Gastrocnemius medialis (tissue), 4 donors: ENCODE results near the gene IQCK. TPM values are rescaled to one million over a fixed set of nuclear protein-coding genes. Genes with fewer than 3 reads are reported as not detected.

Experiments
- ATAC-seq, 2 donors: fragments of 150-250 bp; one replicate each; pipeline ENCODE4 v1.9.1; 2016
- DNase-seq, 2 donors: peaks; one replicate each; pipeline ENCODE4 v3.0.0-alpha.2; 2019
- H3K27ac ChIP-seq, 4 donors: fragments of 200-600 bp; sonication (generic); 1 replicate in 1 of 4; 2 replicates in 3 of 4; pipeline ENCODE4 v1.5.1; 2016 to 2018; ENCODE audit warnings: mild to moderate bottlenecking in 2 of 4, moderate library complexity in 1 of 4
- H3K27me3 ChIP-seq, 3 donors: fragments of 200-600 bp; sonication (generic) in 2 of 3; 1 replicate in 1 of 3; 2 replicates in 2 of 3; pipeline versions ENCODE4 v1.5.1 to v1.6.0; 2016 to 2019; ENCODE audit warnings: mild to moderate bottlenecking in 1 of 3, moderate library complexity in 1 of 3
- H3K36me3 ChIP-seq, 2 donors: fragments of 200-600 bp; sonication (generic) in 1 of 2; one replicate each; pipeline ENCODE4 v1.5.1; 2017 to 2018
- H3K4me1 ChIP-seq, 2 donors: fragments of 200-600 bp; sonication (generic) in 1 of 2; one replicate each; pipeline ENCODE4 v1.5.1; 2016 to 2017; ENCODE audit warnings: mild to moderate bottlenecking in 2 of 2
- H3K4me3 ChIP-seq, 4 donors: fragments of 200-600 bp; sonication (generic) in 3 of 4; 1 replicate in 1 of 4; 2 replicates in 3 of 4; pipeline ENCODE4 v1.5.1; 2016 to 2019; ENCODE audit warnings: mild to moderate bottlenecking in 2 of 4
- H3K9me3 ChIP-seq, 3 donors: fragments of 200-600 bp; sonication (generic) in 2 of 3; 1 replicate in 1 of 3; 2 replicates in 2 of 3; pipeline ENCODE4 v1.5.1; 2016 to 2019
- CTCF ChIP-seq, 5 experiments: fragments of 450-650 bp in 3 of 5; fragments of 200-600 bp in 2 of 5; sonication (generic) in 2 of 5; IDR thresholded peaks in 4 of 5; conservative IDR thresholded peaks in 1 of 5; 1 replicate in 4 of 5; 2 replicates in 1 of 5; pipeline ENCODE4 v1.5.1; 2016 to 2019; ENCODE audit warnings: antibody characterized with exemption in 5 of 5, mild to moderate bottlenecking in 3 of 5, moderate library complexity in 3 of 5
- POLR2A ChIP-seq, 2 donors: fragments of 450-650 bp; IDR thresholded peaks; one replicate each; pipeline ENCODE4 v1.6.1; 2017; ENCODE audit warnings: antibody characterized with exemption in 2 of 2, mild to moderate bottlenecking in 2 of 2, moderate library complexity in 2 of 2
- in situ Hi-C, 4 donors: fragments of 200-750 bp; cut with MboI; loops; one replicate each; pipeline versions ENCODE4 v1.15.0 to v1.8.0; 2017; ENCODE audit warnings: low sequenced_read_pairs in 4 of 4
- intact Hi-C: fragments of 100-400 bp; cut with DNase I; formaldehyde crosslinking; loops from one replicate; pipeline ENCODE4 v1.15.1; 2023; ENCODE audit warnings: low total_unique reads
- total RNA-seq, 4 donors: library from RNA; depleted of rRNA; stranded (reverse); fragments of >200 nt; gene quantifications; one replicate each; pipeline versions ENCODE4 v1.1.0 to v1.2.3, GENCODE V29; 2016

The IQCK gene
- total RNA-seq, 4 donors from 2014 or later: 8.3 to 17.3 (median 9.4) TPM

- Histone ChIP-seq H3K9me3 (no peaks in the 10 kb centered on the region), H3K27ac (no peak overlapping the region), H3K4me1 (no peaks in the 10 kb centered on the region), H3K36me3 (no peaks in the 10 kb centered on the region), H3K4me3 (no peak overlapping the region), H3K27me3 (no peaks in the 10 kb centered on the region)
- intact Hi-C loops (no loop called here), in situ Hi-C loops (loop anchor here in 1 of 4 donors (10.0 to 25.0 kb wide), 2 partner anchors 206 to 288 kb away; no protein-coding TSS in a partner anchor)
- DNase-seq (no peak), ATAC-seq (no peak)
- no peak for TF ChIP-seq CTCF (IDR thresholded peaks at IDR 0.05 in 4 of 5, conservative IDR thresholded peaks at IDR 0.05 in 1 of 5)
- TF ChIP-seq POLR2A (IDR thresholded peaks at IDR 0.05): no peak
Observed at GRCh38 chr16:19892902-19893301, 174.8 kb downstream of the IQCK start.

- H3K27me3 ChIP-seq: no peaks in the 10 kb centered on the region
- in situ Hi-C loops: loop anchor here in 1 of 4 donors (10.0 to 25.0 kb wide), 2 partner anchors 207 to 290 kb away; no protein-coding TSS in a partner anchor
- H3K9me3 ChIP-seq: no peaks in the 10 kb centered on the region
- no peak overlapping the region for H3K27ac ChIP-seq
- DNase-seq (no peak), ATAC-seq (no peak)
- no peaks in the 10 kb centered on the region for H3K36me3 ChIP-seq
- H3K4me3 ChIP-seq: no peak overlapping the region
- no peaks in the 10 kb centered on the region for H3K4me1 ChIP-seq
- intact Hi-C loops: no loop called here
- no peak for TF ChIP-seq POLR2A (IDR thresholded peaks at IDR 0.05)
- no peak for TF ChIP-seq CTCF (IDR thresholded peaks at IDR 0.05 in 4 of 5, conservative IDR thresholded peaks at IDR 0.05 in 1 of 5)
Observed at GRCh38 chr16:19894586-19894985, 176.5 kb downstream of the IQCK start.

- no peaks in the 10 kb centered on the region for H3K36me3 ChIP-seq
- ATAC-seq (no peak), DNase-seq (no peak)
- no peak overlapping the region for H3K27ac ChIP-seq
- H3K9me3 ChIP-seq: no peaks in the 10 kb centered on the region
- no peak overlapping the region for H3K4me3 ChIP-seq
- TF ChIP-seq POLR2A (IDR thresholded peaks at IDR 0.05): no peak
- no peak for TF ChIP-seq CTCF (IDR thresholded peaks at IDR 0.05 in 4 of 5, conservative IDR thresholded peaks at IDR 0.05 in 1 of 5)
- no peaks in the 10 kb centered on the region for H3K27me3 ChIP-seq
- no peaks in the 10 kb centered on the region for H3K4me1 ChIP-seq
- in situ Hi-C loops: loop anchor here in 1 of 4 donors (10.0 to 25.0 kb wide), 2 partner anchors 210 to 292 kb away; no protein-coding TSS in a partner anchor
- intact Hi-C loops: no loop called here
Observed at GRCh38 chr16:19896951-19897350, 178.9 kb downstream of the IQCK start.

GRCh38 chr16:19898166-19898565, 180.1 kb downstream of the IQCK start:
- in situ Hi-C loops: loop anchor here in 1 of 4 donors (10.0 to 25.0 kb wide), 2 partner anchors 211 to 293 kb away; no protein-coding TSS in a partner anchor
- H3K4me3 ChIP-seq: no peak overlapping the region

More at GRCh38 chr16:19898166-19898565, 180.1 kb downstream of the IQCK start:
- no peaks in the 10 kb centered on the region for H3K9me3 ChIP-seq
- no peak overlapping the region for H3K27ac ChIP-seq
- H3K27me3 ChIP-seq: no peaks in the 10 kb centered on the region
- ATAC-seq (no peak), DNase-seq (no peak)
- intact Hi-C loops: no loop called here
- no peaks in the 10 kb centered on the region for H3K4me1 ChIP-seq
- H3K36me3 ChIP-seq: no peaks in the 10 kb centered on the region
- TF ChIP-seq POLR2A (IDR thresholded peaks at IDR 0.05): no peak
- TF ChIP-seq CTCF (IDR thresholded peaks at IDR 0.05 in 4 of 5, conservative IDR thresholded peaks at IDR 0.05 in 1 of 5): no peak
